Astrocyte of the spinal cord (primary cell): ENCODE data around the gene DCUN1D4.
A peak's percentile ranks its signal among the peaks of the same experiment; 100 is the strongest.

Experiments used
- DNase-seq: peaks from one replicate; pipeline ENCODE4 v3.0.0; 2011; ENCODE audit warnings: low read depth, low spot score
- H3K4me3 ChIP-seq: 2 replicates; pipeline ENCODE4 v1.5.1; 2011; ENCODE audit warnings: low read depth, mild to moderate bottlenecking, low read length, moderate library complexity
- in situ Hi-C: cut with HindIII; loops from 2 replicates; pipeline ENCODE4 v1.10.0; 2017; ENCODE audit warnings: low sequenced_read_pairs
- TF ChIP-seq, protein P1 (sequence below): IDR thresholded peaks from 2 replicates; pipeline ENCODE4 v1.5.1; 2012; ENCODE audit warnings: low read depth, mild to moderate bottlenecking, low read length, inconsistent platforms

Gene DCUN1D4

DNA sequence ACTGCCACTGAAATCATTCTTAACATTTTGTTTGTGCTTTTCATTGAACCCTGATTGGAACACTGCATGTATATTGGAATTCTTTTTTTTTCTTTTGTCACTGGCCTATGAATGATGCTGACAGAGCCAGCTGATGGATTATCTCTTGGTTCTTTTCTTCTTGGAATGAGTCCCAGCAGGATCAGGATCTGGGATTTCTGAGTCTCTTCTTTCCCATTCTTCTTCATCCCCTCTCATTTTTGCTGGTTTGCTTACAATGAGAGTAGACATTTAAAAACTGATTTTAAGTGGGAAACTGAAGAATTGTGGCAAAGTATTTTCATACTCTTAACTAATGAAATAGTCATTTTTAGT is 9.0 kb downstream of the DCUN1D4 start:
- DNase-seq, result no peak
- in situ Hi-C loops, result no loop called here
- TF ChIP-seq, protein P1, sequence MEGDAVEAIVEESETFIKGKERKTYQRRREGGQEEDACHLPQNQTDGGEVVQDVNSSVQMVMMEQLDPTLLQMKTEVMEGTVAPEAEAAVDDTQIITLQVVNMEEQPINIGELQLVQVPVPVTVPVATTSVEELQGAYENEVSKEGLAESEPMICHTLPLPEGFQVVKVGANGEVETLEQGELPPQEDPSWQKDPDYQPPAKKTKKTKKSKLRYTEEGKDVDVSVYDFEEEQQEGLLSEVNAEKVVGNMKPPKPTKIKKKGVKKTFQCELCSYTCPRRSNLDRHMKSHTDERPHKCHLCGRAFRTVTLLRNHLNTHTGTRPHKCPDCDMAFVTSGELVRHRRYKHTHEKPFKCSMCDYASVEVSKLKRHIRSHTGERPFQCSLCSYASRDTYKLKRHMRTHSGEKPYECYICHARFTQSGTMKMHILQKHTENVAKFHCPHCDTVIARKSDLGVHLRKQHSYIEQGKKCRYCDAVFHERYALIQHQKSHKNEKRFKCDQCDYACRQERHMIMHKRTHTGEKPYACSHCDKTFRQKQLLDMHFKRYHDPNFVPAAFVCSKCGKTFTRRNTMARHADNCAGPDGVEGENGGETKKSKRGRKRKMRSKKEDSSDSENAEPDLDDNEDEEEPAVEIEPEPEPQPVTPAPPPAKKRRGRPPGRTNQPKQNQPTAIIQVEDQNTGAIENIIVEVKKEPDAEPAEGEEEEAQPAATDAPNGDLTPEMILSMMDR, result no peak

DNA sequence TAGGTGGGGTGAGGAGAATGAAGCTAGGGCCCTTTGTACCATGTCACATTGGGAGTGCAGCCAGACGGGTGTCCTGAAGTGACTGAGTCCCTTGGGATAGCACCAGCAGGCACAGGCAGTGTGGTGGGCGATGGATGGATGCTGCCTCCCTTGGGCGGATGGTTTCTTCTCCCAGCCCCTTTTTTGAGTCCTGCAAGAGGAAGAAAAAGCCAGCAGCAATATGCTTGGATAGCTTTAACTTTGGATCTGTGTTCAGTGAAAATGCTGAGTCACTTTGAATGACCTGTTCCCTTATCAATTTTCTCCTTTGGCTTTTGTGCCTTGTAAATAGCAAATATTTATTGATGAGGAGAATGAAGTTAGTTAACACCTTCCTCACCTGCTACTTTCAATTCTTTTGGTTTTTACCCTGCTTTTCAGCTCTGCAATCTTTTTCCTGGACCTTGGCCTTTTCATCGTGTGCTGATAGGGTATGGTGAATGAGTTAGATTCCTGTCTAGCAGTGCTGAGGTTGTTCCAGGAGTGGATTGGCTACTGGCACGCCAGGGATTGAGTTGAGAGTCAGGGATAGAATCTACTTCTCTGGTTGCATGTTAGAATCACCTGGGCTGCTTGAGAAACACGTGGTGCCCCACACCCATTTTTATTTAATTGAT is 10.2 kb downstream of the DCUN1D4 start:
- no peak overlapping the region for H3K4me3 ChIP-seq
- TF ChIP-seq, protein P1, result no peak
- DNase-seq, result peak; percentile 22
- in situ Hi-C loops, result no loop called here

More for the DNA sequence above, 9.0 kb downstream of the DCUN1D4 start:
- no peak overlapping the region for H3K4me3 ChIP-seq

DNA sequence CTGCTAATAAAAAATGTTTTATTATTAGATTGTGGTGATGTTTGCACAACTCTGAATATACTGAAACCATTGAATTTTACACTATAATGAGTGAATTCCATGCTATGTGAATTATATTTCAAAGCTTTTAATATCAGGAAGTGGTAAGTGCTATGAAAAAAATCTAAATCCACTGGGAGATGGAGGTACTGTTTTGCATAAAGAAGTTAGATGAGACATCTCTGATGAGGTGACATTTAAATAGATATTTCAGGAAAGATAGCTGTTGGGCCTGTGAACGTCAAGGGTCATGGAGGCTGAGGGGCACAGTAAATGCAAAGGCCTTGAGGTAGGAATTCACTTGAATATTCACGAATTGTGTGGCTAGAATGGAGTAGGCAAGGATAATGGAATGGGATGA is 12.3 kb downstream of the DCUN1D4 start:
- no peak for DNase-seq
- TF ChIP-seq, protein P1, result no peak
- no peak overlapping the region for H3K4me3 ChIP-seq
- in situ Hi-C loops, result no loop called here

DNA sequence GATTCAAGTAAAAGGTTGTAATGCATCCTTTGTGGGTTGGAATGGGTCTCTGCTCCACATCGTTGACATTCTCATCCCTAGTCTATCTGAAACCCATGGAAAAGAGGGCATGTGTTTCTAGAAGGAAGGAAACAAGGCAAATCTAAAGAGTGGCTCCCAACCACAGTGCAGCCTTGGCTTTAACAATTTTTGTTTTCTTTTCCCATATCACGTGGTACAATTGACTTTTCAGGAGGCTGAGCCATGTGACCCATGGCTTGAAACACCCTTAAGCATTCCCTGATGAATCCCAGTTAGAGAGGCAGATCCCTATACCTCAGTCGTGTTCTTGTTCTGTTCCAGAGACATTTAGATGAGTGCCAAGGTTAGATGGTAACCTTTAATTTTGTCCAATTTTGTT is 12.8 kb downstream of the DCUN1D4 start:
- in situ Hi-C loops, result no loop called here

DNA sequence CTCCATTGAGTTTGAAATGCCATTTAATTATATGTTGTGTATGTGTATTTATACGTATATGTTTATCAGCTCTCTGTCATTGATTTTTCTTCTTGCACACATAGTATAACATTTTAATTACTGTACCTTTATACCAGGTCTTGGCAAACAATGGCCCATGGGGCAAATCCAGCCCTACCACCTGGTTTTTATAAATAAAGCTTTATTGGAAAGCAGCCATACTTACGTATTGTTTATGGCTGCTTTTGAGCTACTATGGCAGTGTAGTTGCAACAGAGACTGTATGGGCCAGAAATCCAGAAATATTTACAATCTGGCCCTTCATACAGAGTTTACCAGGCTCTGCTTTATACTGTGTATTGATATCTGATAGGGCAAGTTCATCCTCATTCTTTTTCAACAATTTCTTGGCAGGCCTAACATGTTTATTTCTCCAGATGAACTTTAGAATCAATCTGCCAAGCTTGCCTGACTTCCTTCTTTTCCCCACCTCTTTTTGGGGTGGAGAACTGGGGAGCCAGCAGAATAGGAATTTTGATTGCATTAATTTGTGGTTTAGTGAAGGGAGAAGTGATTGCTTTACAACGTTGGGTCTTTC is 15.8 kb downstream of the DCUN1D4 start:
- no peak overlapping the region for H3K4me3 ChIP-seq
- in situ Hi-C loops, result no loop called here
- TF ChIP-seq, protein P1, result no peak
- no peak for DNase-seq

More for the DNA sequence above, 12.8 kb downstream of the DCUN1D4 start:
- no peak for DNase-seq
- H3K4me3 ChIP-seq, result no peak overlapping the region
- TF ChIP-seq, protein P1, result no peak

DNA sequence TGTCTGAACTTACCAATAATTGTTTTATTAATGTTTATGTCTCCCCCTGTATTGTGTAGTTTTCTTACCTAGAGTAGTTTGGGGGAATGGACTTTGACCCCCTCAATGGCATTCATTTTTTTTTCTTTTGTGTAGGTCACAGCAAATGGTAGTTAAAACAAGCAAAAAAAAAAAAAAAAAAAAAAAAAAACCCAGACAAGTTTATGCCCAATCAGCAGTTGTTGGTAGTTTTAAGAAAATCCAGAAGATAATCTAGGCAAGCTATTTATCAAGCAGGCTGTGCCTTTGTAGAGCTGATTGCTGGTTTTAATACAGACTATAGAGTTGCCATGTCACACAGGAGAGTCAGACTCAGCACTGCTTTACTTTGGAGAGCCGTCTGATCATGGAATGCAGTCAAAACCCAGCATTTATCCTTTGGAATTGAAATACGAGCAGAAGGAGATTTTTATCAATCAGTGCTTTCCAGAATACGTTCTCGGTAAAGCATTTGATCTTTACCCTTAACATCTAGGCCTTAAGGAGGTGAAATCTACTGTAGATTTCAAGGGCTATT is 16.6 kb downstream of the DCUN1D4 start:
- TF ChIP-seq, protein P1, result no peak
- no peak for DNase-seq

More for the DNA sequence above, 16.6 kb downstream of the DCUN1D4 start:
- in situ Hi-C loops, result no loop called here
- H3K4me3 ChIP-seq, result no peak overlapping the region
